GM19099 (cell line): ENCODE results near the gene SREBF2.

ENCODE experiments used
- POLR2A ChIP-seq: IDR thresholded peaks from 3 replicates; pipeline ENCODE4 v1.6.1; 2011; ENCODE audit warnings: low read depth; ENCODE audit not compliant: insufficient read length; ENCODE audit errors: extremely low read depth

Gene SREBF2

GRCh38 chr22:41915786-41916493, 83.0 kb downstream of the SREBF2 start:
- peak; percentile 11 for TF ChIP-seq POLR2A

GRCh38 chr22:41916745-41917358, 83.9 kb downstream of the SREBF2 start:
- TF ChIP-seq POLR2A = no peak

- no peak for TF ChIP-seq POLR2A
These were observed 84.5 kb downstream of the SREBF2 start for GRCh38 chr22:41917375-41917902.

GRCh38 chr22:41917903-41918791, 85.2 kb downstream of the SREBF2 start:
- TF ChIP-seq POLR2A = peak; percentile 44

GRCh38 chr22:41919357-41920224, 86.7 kb downstream of the SREBF2 start:
- peak; percentile 72 for TF ChIP-seq POLR2A

GRCh38 chr22:41920271-41920976, 87.5 kb downstream of the SREBF2 start:
- TF ChIP-seq POLR2A = peak; percentile 61

- TF ChIP-seq POLR2A = no peak
These were observed 89.4 kb downstream of the SREBF2 start for GRCh38 chr22:41922328-41922727.

GRCh38 chr22:41922940-41923594, 90.2 kb downstream of the SREBF2 start:
- TF ChIP-seq POLR2A = peak; percentile 37

GRCh38 chr22:41923595-41924276, 90.8 kb downstream of the SREBF2 start:
- peak; percentile 36 for TF ChIP-seq POLR2A

GRCh38 chr22:41925783-41926460, 93.0 kb downstream of the SREBF2 start:
- no peak for TF ChIP-seq POLR2A

GRCh38 chr22:41927813-41928212, 94.9 kb downstream of the SREBF2 start:
- TF ChIP-seq POLR2A = peak; percentile 20

GRCh38 chr22:41928593-41929417, 95.9 kb downstream of the SREBF2 start:
- TF ChIP-seq POLR2A = peak; percentile 21

GRCh38 chr22:41929418-41929810, 96.5 kb downstream of the SREBF2 start:
- no peak for TF ChIP-seq POLR2A
